NCI-H2227 treated with DMSO at 0.1 percent for 48 hours (cell line): ENCODE measurements around the gene SIGLEC12.
A peak's percentile ranks its signal among the peaks of the same experiment; 100 is the strongest.
"Not testable (repeated sequence)": the region's sequence is repeated elsewhere in the genome, so short reads cannot be mapped to it uniquely, and the experiment has no call there.

Experiments used
- DNase-seq: peaks from one replicate; lab custom pipeline; 2025; lab: John Stamatoyannopoulos, UW

Gene SIGLEC12

GRCh38 chr19:51480590-51480989 is 21.0 kb downstream of the SIGLEC12 start:
- DNase-seq, result no peak

GRCh38 chr19:51479531-51480331 is 21.9 kb downstream of the SIGLEC12 start:
- DNase-seq, result no peak

GRCh38 chr19:51478381-51479234 is 23.0 kb downstream of the SIGLEC12 start, which contains the start of gene CEACAM18:
TSS of gene CEACAM18 (plus strand) at chr19:51478539.
- no peak for DNase-seq

GRCh38 chr19:51477344-51477743 is 24.3 kb downstream of the SIGLEC12 start:
- no peak for DNase-seq

- DNase-seq, result no peak
Measured at GRCh38 chr19:51476164-51476563, 25.4 kb downstream of the SIGLEC12 start.

- peak; percentile 15 for DNase-seq
Measured at GRCh38 chr19:51473009-51473707, 28.4 kb downstream of the SIGLEC12 start.

GRCh38 chr19:51472607-51473006 is 29.0 kb downstream of the SIGLEC12 start:
- no peak for DNase-seq

GRCh38 chr19:51471527-51471926 is 30.1 kb downstream of the SIGLEC12 start:
- no peak for DNase-seq

GRCh38 chr19:51470966-51471365 is 30.6 kb downstream of the SIGLEC12 start:
- DNase-seq, result no peak

- no peak for DNase-seq
Measured at GRCh38 chr19:51469629-51470028, 32.0 kb downstream of the SIGLEC12 start.

- DNase-seq, result no peak
Measured at GRCh38 chr19:51469162-51469561, 32.4 kb downstream of the SIGLEC12 start.

GRCh38 chr19:51468545-51468920 is 33.1 kb downstream of the SIGLEC12 start:
- no peak for DNase-seq

GRCh38 chr19:51467864-51468544 is 33.6 kb downstream of the SIGLEC12 start:
- no peak for DNase-seq

GRCh38 chr19:51466723-51467122 is 34.9 kb downstream of the SIGLEC12 start:
- no peak for DNase-seq

GRCh38 chr19:51463976-51464581 is 37.5 kb downstream of the SIGLEC12 start:
- not testable (repeated sequence) for DNase-seq

GRCh38 chr19:51462681-51463080 is 38.9 kb downstream of the SIGLEC12 start:
- no peak for DNase-seq

- no peak for DNase-seq
Measured at GRCh38 chr19:51462276-51462675, 39.3 kb downstream of the SIGLEC12 start.

GRCh38 chr19:51461723-51462161 is 39.9 kb downstream of the SIGLEC12 start:
- no peak for DNase-seq

GRCh38 chr19:51460164-51460992 is 41.2 kb downstream of the SIGLEC12 start:
- no peak for DNase-seq

GRCh38 chr19:51458899-51459505 is 42.6 kb downstream of the SIGLEC12 start:
- no peak for DNase-seq
